HK-2 (cell line): ENCODE measurements around the gene MAP6.
A peak's percentile ranks its signal among the peaks of the same experiment; 100 is the strongest.

ENCODE experiments used
- DNase-seq: peaks from one replicate; pipeline ENCODE4 v3.0.0-alpha.2; 2018; ENCODE audit not compliant: unreplicated experiment

The MAP6 gene

DNA sequence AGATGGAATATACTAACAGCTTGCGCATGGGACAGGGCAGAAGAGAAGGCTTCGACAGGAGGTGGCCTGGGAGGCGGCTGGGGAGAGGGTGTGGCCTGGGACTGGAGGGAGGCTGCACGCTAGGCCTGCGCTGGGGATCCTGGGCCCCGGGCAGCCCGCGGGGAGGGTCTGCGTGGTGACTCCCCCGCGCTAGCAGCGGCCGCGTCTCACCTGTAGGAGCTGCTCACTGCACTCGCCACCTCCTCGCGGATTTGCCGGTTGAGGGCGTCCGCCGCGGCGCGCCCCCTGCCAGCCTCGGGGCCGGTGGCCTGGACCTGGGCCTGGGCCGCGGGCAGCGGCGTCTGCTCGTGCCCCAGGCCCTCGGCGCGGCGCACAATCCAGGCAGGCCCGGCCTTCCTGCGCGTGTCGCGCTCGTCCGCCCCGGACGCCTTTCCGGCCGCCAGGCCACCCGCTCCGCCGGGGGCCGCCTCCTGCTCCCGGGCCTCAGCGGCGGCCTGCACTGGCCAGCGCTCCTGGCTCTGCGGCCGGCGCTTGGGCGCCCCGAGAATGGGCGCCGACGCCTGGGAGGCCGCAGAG is 1.5 kb downstream of the MAP6 start:
- peak; percentile 16 for DNase-seq

- DNase-seq: no peak
These were observed 2.8 kb downstream of the MAP6 start for GRCh38 chr11:75665990-75666389.

- no peak for DNase-seq
These were observed 3.7 kb downstream of the MAP6 start for GRCh38 chr11:75665126-75665525.

GRCh38 chr11:75664389-75664788 is 4.4 kb downstream of the MAP6 start:
- no peak for DNase-seq

DNA sequence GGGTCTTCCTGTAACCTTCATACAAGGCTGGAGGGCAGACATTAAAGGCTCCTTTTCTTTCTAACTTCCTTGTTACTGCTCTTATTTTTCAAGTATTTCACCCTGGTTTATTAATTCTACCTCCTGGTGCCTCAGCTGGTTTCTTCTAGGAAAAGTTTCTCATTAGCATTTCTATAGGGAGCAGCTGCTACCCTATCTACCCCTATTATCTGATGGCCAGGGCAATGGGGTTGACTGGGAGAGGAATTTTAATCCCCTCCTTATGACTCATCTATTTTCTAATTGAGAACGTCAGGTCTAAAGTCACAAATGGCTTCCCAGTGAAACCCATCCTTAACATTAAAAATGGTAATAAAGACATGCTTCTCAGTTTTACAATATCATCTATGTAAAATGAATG is 5.0 kb downstream of the MAP6 start:
- DNase-seq: no peak

DNA sequence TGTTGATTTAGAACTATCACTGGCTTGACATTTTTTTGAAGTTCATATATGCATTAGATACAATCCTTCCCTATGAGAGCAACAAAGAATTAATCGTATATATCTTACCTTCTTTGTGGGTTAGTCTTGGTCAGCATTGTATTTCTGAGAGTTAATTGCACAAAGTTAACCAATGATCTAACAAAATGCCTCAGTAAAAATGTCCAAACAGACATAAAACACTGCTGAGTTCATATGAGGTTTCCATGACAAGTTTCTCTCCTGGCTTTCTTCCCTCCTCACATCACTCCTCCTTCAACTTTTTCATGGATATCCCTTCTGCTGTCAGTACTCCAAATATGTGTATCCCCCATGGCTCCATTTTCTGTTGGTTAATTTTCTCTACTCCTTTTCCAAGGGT is 9.0 kb downstream of the MAP6 start:
- no peak for DNase-seq

- DNase-seq: no peak
These were observed 12.7 kb downstream of the MAP6 start for GRCh38 chr11:75656044-75656727.

GRCh38 chr11:75655605-75656004 is 13.2 kb downstream of the MAP6 start:
- no peak for DNase-seq

DNA sequence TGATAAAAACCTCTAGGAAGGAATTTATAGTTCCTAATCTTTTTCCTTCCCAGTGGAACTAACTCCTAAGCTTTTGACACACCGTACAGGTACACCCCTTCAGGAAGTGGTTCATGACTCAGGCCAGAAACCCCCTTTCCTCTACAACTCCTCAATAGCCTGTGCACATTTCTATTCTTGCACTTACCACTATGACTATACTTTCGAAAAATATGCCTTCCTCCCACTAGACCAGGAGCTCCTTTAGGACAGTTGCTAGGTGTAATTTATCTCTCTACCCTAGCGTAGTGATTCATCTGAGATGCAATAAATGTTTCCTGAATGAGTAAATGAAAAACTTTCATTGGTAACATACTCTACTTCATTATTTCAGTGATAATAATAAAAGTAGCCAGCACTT is 14.5 kb downstream of the MAP6 start:
- DNase-seq: no peak

- no peak for DNase-seq
These were observed 15.3 kb downstream of the MAP6 start for GRCh38 chr11:75653532-75653931.

DNA sequence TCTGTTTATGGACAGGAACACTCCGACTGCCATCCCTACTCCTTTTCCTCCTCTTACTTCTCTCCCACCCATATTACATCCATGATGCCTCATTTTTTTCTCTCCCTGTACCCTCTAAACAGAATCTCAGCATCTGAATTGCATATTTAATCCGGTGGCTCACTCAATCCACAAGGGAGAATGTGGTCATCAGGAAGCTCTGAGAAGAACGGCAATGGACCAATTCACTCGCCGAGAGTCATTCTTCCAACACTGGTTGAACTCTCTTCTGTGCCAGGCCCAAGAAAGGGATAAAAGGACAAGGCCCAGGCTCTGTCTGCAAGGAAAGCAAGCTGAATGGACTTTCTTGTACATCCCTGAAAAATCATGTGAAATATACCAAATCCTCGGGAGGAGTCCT is 15.9 kb downstream of the MAP6 start:
- DNase-seq: no peak

DNA sequence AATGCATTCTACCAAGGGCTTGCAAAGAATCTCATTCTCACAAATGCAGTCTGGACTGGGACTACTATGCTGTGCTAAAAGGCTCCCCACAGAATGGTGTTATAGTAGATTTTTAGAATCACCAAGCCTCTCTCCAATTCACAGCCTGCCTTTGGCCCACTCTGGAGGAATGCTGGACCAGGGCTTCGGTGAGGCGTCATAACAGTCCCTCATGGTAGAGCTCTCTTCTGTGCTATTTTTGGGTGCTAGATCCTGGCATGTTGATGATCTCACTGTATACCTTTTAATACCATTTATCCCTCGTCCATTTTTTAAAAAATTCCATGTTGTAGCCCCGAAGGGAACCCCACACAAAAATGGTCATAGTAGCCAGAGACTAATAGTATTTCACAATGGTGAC is 17.6 kb downstream of the MAP6 start:
- no peak for DNase-seq

GRCh38 chr11:75650167-75650723 is 18.6 kb downstream of the MAP6 start:
- DNase-seq: no peak

DNA sequence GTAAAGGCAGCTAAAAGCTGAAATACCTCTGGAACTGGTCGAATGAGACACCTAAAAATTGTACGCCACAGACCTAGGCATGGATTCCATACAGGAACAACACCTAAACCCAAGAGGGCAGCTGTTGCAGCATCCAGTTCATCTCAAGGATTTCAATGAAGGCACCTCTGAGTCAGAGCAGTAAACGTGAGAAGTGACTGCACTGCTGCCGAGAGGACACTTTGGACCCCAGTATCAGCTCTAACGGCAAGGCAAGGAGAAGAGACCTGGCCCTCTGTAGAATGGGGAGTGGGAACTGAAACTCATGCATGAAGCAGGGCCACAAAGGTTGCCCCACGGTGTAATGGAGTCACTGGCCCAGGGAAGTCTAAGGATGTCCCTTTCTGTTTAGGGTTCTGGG is 23.9 kb downstream of the MAP6 start:
- no peak for DNase-seq

GRCh38 chr11:75644370-75644769 is 24.5 kb downstream of the MAP6 start:
- no peak for DNase-seq

DNA sequence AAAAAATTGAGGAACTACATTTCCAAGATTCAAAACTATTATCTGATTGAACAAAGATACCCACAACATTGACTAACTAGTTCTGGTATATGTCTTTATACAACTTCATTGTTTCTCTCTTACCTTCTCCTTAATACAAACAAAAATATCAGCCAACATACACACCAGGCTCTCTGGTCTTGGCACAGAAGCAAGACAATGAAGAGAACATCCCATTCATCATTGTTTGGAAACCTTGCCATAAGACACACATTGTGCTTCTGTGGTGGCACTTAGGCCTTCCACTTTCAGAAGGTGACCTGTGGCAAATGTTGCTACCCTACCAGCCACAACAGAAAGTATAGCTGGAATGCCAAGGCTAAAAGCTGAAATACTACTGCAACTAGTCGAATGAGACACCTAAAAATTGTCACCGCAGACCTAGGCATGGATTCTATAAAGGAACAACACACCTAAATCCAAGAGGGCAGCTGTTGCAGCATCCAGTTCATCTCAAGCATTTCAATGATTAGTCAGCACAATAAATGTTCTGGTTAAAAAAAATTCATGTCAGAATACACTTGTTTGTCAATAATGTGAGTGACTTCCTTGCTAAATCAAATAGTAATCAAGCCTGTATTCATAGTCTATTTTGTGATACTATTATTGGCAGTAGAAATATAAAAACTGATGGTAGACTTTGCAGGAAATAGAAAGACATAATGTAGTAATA is 26.3 kb downstream of the MAP6 start:
- no peak for DNase-seq

DNA sequence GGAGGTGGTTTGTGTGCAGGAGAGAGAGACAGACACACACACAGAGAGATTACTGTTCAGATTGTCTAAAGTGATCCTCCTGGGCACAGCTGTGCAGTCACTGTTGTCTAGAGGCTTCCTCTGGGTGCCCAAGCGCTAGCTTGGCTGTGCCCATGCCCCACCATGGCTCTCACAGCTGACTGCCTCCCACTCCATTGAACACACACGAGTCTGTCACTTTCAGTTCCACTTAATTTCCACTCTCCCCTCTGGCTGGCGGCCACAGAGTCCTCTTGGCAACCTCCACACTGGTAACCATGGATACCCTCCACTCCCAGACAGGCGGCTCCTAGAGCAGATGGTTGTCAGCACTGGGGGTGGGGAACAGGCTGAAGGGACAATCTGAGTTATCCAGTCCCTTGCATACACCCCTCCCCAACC is 29.1 kb downstream of the MAP6 start:
- DNase-seq: no peak

- no peak for DNase-seq
These were observed 30.8 kb downstream of the MAP6 start for GRCh38 chr11:75637998-75638397.

DNA sequence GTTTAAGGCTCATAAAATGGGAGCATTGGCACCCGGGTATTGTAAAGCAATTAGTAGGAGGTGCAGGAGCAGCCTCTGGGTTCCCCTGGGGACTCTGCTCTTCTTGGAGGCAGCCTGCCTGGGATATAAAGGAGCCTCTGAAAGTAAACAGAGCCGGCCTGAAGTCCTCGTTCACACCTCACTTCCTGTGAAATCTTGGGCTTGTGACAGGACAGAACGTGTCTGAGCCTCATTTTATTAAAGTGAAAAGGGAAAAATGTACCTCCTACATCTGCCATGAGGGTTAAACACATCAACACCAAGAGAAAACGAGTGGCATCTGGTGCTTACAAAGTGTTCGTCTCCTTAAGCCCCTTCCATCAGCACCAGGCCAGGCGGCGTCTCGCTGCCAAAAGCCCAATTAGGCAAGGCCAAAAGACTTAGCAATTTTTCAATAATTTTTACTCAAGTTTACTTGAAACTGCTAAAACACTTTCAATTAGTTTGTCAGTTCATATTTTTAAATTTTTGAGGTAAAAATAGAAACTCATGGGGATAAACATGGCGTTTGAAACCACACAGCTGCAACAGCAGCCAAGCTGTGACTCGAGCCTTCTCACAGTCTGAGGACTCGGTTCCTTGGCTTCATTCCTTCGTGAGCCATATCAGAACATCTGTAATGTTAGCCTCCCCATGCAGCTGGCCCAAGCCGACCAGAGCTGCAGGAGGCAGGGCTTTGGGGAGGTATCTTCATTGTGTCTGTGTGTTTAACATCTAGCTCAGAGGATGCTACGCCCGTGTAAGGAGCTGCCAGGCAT is 33.6 kb downstream of the MAP6 start:
- no peak for DNase-seq

DNA sequence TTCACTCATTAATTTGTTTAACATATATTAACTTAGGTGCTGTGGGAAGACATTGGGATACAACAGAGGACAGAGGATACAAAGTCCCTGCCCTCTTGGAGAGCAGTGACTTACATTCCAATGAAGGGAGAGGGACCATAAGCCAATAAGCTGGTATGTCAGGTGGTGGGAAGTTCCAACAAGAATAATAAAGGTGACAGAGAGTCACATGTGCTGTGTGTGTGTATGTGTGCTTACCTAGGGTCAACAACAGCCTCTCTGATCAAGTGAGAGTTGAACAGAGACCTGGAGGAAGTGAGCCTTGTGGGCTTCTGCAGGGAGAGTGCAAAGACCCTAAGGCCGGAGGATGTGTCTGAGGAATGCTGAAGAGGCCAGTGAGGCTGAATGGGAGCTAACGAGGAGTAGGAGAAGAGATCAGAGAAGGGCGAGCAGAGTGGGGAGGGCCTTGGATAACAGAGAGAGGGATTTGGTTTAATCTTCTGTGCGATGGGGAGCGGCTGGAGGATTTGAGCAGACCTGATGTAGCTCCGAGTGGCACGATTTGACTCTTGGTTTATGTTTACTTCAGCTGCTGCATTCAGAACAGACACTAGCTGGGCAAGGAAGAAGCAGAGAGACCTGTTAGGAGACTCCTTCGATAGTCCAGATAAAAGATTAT is 35.3 kb downstream of the MAP6 start:
- DNase-seq: no peak

DNA sequence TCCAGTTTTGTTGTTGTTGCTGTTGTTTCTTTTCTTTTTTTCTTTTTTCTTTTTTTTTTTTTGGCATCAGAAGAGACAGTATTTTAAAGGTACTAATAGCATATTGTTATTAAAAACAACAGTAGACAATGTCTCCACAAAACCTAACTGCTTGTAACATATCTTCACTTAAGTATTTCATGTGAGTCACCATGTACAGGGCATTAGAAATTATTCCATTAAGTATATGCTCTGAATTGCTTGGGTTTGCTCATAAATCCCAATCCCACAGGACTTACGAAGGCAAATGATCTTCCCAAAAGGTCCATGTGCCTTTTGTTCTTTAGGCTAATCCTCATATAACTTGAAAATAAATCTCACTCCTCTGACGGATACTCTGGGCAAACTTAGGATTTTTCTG is 35.9 kb downstream of the MAP6 start:
- DNase-seq: no peak

DNA sequence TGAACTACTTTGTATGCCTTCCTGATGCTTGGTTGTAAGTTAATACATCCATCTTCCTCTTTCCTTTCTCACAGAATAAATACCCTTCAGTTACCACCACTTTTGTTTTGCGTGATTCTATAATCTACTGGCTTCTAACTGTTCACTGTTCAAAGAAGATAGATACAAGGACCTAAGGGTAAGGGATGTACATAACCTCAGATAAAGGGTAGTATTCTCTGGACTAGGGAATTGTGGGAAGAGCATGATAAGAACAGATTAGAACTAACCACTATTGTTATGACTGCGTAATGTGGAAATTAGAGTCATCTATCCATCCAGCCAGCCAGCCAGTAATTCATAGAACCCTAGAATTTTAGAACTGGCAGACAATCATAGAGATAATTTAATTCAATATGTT is 36.4 kb downstream of the MAP6 start:
- DNase-seq: no peak
